Ishikawa (cell line): ENCODE data around the gene SEMA4F.

Source experiments
- CEBPB ChIP-seq: IDR thresholded peaks from 2 replicates; pipeline ENCODE4 v1.6.1; 2012
- CREB1 ChIP-seq: IDR thresholded peaks from 2 replicates; pipeline ENCODE4 v1.6.1; 2012; ENCODE audit warnings: low read depth
- EGR1 ChIP-seq: IDR thresholded peaks from 2 replicates; pipeline ENCODE4 v1.6.1; 2012
- EP300 ChIP-seq: IDR thresholded peaks from 2 replicates; pipeline ENCODE4 v1.6.1; 2012; ENCODE audit warnings: borderline replicate concordance
- FOXM1 ChIP-seq: IDR thresholded peaks from 2 replicates; pipeline ENCODE4 v1.6.1; 2012; ENCODE audit warnings: low read depth, borderline replicate concordance
- MAX ChIP-seq: IDR thresholded peaks from 2 replicates; pipeline ENCODE4 v1.6.1; 2012
- NFIC ChIP-seq: IDR thresholded peaks from 2 replicates; pipeline ENCODE4 v1.6.1; 2012
- RAD21 ChIP-seq: IDR thresholded peaks from 2 replicates; pipeline ENCODE4 v1.6.1; 2012; ENCODE audit warnings: low read depth
- TAF1 ChIP-seq: IDR thresholded peaks from 2 replicates; pipeline ENCODE4 v1.6.1; 2012; ENCODE audit warnings: low read depth, mild to moderate bottlenecking
- TCF12 ChIP-seq: IDR thresholded peaks from 2 replicates; pipeline ENCODE4 v1.6.1; 2012; ENCODE audit warnings: low read depth
- TEAD4 ChIP-seq: IDR thresholded peaks from 2 replicates; pipeline ENCODE4 v1.6.1; 2012
- USF1 ChIP-seq: IDR thresholded peaks from 2 replicates; pipeline ENCODE4 v1.6.1; 2012
- YY1 ChIP-seq: IDR thresholded peaks from 2 replicates; pipeline ENCODE4 v1.6.1; 2012; ENCODE audit warnings: low read depth
- ZBTB7A ChIP-seq: IDR thresholded peaks from 2 replicates; pipeline ENCODE4 v1.6.1; 2012; ENCODE audit warnings: low read depth
- TF ChIP-seq, protein P1 (sequence below): IDR thresholded peaks from 2 replicates; pipeline ENCODE4 v1.6.1; 2012; ENCODE audit warnings: low read depth, mild to moderate bottlenecking

The SEMA4F gene

GRCh38 chr2:74715880-74716279 is 61.8 kb downstream of the SEMA4F start:
- TF ChIP-seq EGR1 (no peak), EP300 (no peak), YY1 (no peak), FOXM1 (no peak), TAF1 (no peak), USF1 (no peak), TEAD4 (no peak), ZBTB7A (no peak)
- TF ChIP-seq, protein P1, sequence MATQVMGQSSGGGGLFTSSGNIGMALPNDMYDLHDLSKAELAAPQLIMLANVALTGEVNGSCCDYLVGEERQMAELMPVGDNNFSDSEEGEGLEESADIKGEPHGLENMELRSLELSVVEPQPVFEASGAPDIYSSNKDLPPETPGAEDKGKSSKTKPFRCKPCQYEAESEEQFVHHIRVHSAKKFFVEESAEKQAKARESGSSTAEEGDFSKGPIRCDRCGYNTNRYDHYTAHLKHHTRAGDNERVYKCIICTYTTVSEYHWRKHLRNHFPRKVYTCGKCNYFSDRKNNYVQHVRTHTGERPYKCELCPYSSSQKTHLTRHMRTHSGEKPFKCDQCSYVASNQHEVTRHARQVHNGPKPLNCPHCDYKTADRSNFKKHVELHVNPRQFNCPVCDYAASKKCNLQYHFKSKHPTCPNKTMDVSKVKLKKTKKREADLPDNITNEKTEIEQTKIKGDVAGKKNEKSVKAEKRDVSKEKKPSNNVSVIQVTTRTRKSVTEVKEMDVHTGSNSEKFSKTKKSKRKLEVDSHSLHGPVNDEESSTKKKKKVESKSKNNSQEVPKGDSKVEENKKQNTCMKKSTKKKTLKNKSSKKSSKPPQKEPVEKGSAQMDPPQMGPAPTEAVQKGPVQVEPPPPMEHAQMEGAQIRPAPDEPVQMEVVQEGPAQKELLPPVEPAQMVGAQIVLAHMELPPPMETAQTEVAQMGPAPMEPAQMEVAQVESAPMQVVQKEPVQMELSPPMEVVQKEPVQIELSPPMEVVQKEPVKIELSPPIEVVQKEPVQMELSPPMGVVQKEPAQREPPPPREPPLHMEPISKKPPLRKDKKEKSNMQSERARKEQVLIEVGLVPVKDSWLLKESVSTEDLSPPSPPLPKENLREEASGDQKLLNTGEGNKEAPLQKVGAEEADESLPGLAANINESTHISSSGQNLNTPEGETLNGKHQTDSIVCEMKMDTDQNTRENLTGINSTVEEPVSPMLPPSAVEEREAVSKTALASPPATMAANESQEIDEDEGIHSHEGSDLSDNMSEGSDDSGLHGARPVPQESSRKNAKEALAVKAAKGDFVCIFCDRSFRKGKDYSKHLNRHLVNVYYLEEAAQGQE, result no peak

DNA sequence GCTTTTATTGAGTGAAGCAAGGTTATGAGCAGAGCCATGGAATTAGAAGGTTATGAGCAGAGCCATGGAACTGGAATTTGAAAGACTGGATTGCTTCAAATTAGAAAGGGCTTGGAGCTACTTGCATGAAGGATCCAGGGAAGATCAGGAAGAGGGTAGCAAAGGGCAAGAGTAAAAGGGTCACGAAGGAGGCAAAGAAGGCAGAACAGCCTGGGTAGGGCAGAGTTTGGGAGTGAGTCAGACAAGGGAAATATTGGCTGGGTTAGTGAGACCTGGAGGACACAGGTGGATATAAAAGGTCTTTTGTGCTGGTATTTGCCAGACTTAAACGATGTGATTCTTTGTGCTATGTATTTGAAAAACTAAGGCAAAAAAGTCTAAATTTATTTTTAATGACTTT is 65.0 kb downstream of the SEMA4F start:
- TF ChIP-seq MAX (no peak), CEBPB (no peak), NFIC (no peak), TEAD4 (no peak), TAF1 (no peak), EGR1 (no peak), CREB1 (no peak), RAD21 (no peak), ZBTB7A (no peak), TCF12 (no peak), EP300 (no peak), FOXM1 (no peak)

GRCh38 chr2:74721316-74721715 is 67.3 kb downstream of the SEMA4F start:
- TF ChIP-seq CREB1, result no peak
- no peak for TF ChIP-seq NFIC
- no peak for TF ChIP-seq TAF1
- no peak for TF ChIP-seq USF1

DNA sequence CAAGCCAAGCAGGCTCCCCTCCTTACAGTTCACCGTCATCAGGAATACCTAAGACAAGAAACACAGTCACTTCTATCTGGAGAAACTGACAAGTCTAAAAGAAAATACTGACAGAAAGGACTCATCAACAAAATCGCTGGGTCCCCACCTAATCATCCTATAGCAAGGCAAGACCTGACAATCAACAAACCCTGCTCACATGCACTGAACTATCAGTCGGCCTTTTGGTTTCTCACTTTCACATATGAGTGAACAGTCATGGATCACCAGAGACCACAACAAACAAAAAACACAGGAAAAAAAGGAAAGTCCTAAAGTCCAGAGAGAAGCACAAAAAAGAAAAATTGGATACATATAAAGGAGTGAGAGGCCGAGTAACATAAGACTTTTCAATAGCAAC is 70.4 kb downstream of the SEMA4F start:
- TF ChIP-seq, protein P1, result no peak
- TF ChIP-seq FOXM1, result no peak
- no peak for TF ChIP-seq TEAD4
- TF ChIP-seq TAF1, result no peak
- TF ChIP-seq YY1, result no peak
- TF ChIP-seq MAX, result no peak
- no peak for TF ChIP-seq CREB1
- no peak for TF ChIP-seq CEBPB
- TF ChIP-seq NFIC, result no peak
- no peak for TF ChIP-seq USF1
- TF ChIP-seq RAD21, result no peak
- no peak for TF ChIP-seq ZBTB7A
- TF ChIP-seq EP300, result no peak

DNA sequence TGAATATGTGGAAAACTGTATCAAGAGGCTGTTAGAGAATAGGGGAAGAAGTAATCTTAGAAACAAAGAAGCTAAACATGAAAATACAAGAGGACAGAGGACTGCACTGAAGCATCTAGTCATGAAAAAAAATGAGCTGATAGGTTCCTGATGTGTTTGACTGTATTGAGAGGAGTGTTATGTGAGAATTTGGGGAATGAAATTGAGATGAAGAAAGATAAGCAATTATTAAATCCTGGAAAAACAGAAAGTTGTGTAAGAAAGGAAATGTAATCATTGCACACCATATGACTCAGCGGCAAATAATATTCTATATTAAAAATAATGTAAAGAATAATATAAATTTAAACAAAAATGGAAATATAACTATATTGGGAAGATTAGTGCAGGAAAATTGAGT is 71.2 kb downstream of the SEMA4F start:
- TF ChIP-seq YY1 (no peak), TAF1 (no peak), CREB1 (no peak), NFIC (no peak), CEBPB (no peak), TEAD4 (no peak), FOXM1 (no peak), ZBTB7A (no peak), MAX (no peak), TCF12 (no peak), RAD21 (no peak), EP300 (no peak), EGR1 (no peak), USF1 (no peak)
- TF ChIP-seq, protein P1, result no peak
